Measurements from ENCODE around the gene RASSF5.

DNA sequence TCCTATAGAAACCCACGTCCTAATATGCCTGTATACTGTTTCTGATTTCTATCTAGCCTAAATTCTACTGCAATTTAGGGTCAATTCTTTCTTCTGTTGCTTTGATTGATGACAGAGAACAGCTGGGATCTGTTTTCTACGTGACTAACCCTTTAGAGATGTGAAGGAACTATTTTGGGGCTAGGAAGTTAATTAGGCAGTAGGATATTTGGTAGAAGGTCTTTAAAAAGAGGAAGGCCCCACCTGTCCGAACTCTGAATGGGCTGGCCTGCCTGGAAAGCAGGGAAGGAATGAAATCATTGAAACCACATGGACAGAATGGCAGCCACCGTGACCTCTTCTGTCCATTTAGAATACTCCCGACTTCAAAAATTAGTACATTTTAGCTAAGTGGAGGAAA, 83.9 kb downstream of the RASSF5 start:
- TF ChIP-seq, protein P1, sequence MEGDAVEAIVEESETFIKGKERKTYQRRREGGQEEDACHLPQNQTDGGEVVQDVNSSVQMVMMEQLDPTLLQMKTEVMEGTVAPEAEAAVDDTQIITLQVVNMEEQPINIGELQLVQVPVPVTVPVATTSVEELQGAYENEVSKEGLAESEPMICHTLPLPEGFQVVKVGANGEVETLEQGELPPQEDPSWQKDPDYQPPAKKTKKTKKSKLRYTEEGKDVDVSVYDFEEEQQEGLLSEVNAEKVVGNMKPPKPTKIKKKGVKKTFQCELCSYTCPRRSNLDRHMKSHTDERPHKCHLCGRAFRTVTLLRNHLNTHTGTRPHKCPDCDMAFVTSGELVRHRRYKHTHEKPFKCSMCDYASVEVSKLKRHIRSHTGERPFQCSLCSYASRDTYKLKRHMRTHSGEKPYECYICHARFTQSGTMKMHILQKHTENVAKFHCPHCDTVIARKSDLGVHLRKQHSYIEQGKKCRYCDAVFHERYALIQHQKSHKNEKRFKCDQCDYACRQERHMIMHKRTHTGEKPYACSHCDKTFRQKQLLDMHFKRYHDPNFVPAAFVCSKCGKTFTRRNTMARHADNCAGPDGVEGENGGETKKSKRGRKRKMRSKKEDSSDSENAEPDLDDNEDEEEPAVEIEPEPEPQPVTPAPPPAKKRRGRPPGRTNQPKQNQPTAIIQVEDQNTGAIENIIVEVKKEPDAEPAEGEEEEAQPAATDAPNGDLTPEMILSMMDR (IDR thresholded peaks at IDR 0.05; ENCODE audit: poor library complexity): no peak
- TF ChIP-seq EZH2 (IDR thresholded peaks at IDR 0.05; ENCODE audit: borderline replicate concordance) (no peak), EZH2phosphoT487 (IDR thresholded peaks at IDR 0.05; ENCODE audit: low read depth, severe bottlenecking, unreplicated experiment) (no peak)

All from hepatocyte (in vitro differentiated cells).